ENCODE results near the gene GPC2.
"Not testable (repeated sequence)": the region's sequence is repeated elsewhere in the genome, so short reads cannot be mapped to it uniquely, and the experiment has no call there.

GPC2 gene

GRCh38 chr7:100177045-100178001, at the start of gene GPC2, which contains the start of gene STAG3:
Gene GPC2, minus strand, starts transcription at chr7:100177381. Its CDS starts 182 bp downstream, at chr7:100177199.
Gene STAG3, plus strand, starts transcription at chr7:100177918. Its CDS starts 2,639 bp downstream, at chr7:100180557.
- FAIRE-seq (peak; percentile 91), DNase-seq (ENCODE audit: low spot score) (peak; percentile 99)

GRCh38 chr7:100224891-100225290, 47.7 kb upstream of the GPC2 start:
- not testable (repeated sequence) for FAIRE-seq; DNase-seq (ENCODE audit: low spot score)

GRCh38 chr7:100223376-100223927, 46.3 kb upstream of the GPC2 start:
- not testable (repeated sequence) for FAIRE-seq; DNase-seq (ENCODE audit: low spot score)

- no peak for DNase-seq (ENCODE audit: low spot score)
- no peak for FAIRE-seq
Observed at GRCh38 chr7:100222445-100223132, 45.4 kb upstream of the GPC2 start.

GRCh38 chr7:100221767-100222444, 44.7 kb upstream of the GPC2 start:
- DNase-seq (ENCODE audit: low spot score) = no peak
- FAIRE-seq = no peak

- DNase-seq (ENCODE audit: low spot score) (no peak), FAIRE-seq (no peak)
Observed at GRCh38 chr7:100221231-100221718, 44.1 kb upstream of the GPC2 start.

- FAIRE-seq (no peak), DNase-seq (ENCODE audit: low spot score) (no peak)
Observed at GRCh38 chr7:100220586-100221230, 43.5 kb upstream of the GPC2 start.

- not testable (repeated sequence) for DNase-seq (ENCODE audit: low spot score); FAIRE-seq
Observed at GRCh38 chr7:100219801-100220585, 42.8 kb upstream of the GPC2 start, which contains the start of gene PVRIG. Gene PVRIG, plus strand, starts transcription at chr7:100219949. Its CDS starts 22 bp downstream, at chr7:100219971.

- FAIRE-seq (no peak), DNase-seq (ENCODE audit: low spot score) (no peak)
Observed at GRCh38 chr7:100219271-100219737, 42.1 kb upstream of the GPC2 start.

- DNase-seq (ENCODE audit: low spot score) = not testable (repeated sequence)
- FAIRE-seq = peak; percentile 23
Observed at GRCh38 chr7:100217934-100218333, 40.8 kb upstream of the GPC2 start.

- DNase-seq (ENCODE audit: low spot score) = no peak
- no peak for FAIRE-seq
Observed at GRCh38 chr7:100215895-100216294, 38.7 kb upstream of the GPC2 start.

GRCh38 chr7:100214356-100214755, 37.2 kb upstream of the GPC2 start:
- peak; percentile 4 for DNase-seq (ENCODE audit: low spot score)
- FAIRE-seq = not testable (repeated sequence)

- DNase-seq (ENCODE audit: low spot score) = peak; percentile 11
- no peak for FAIRE-seq
Observed at GRCh38 chr7:100213672-100214071, 36.5 kb upstream of the GPC2 start.

- DNase-seq (ENCODE audit: low spot score) = peak; percentile 3
- FAIRE-seq = no peak
Observed at GRCh38 chr7:100212631-100213286, 35.6 kb upstream of the GPC2 start.

GRCh38 chr7:100211342-100211780, 34.2 kb upstream of the GPC2 start:
- FAIRE-seq (no peak), DNase-seq (ENCODE audit: low spot score) (no peak)

GRCh38 chr7:100210805-100211204, 33.6 kb upstream of the GPC2 start:
- DNase-seq (ENCODE audit: low spot score) (no peak), FAIRE-seq (no peak)

- FAIRE-seq (no peak), DNase-seq (ENCODE audit: low spot score) (no peak)
Observed at GRCh38 chr7:100209493-100209892, 32.3 kb upstream of the GPC2 start.

- DNase-seq (ENCODE audit: low spot score) (no peak), FAIRE-seq (no peak)
Observed at GRCh38 chr7:100208911-100209408, 31.8 kb upstream of the GPC2 start.

- no peak for DNase-seq (ENCODE audit: low spot score)
Observed at GRCh38 chr7:100204454-100204853, 27.3 kb upstream of the GPC2 start.

More at GRCh38 chr7:100204454-100204853, 27.3 kb upstream of the GPC2 start:
- FAIRE-seq = no peak
